Measurements from ENCODE around the gene SIGLECL1.
A peak's percentile ranks its signal among the peaks of the same experiment; 100 is the strongest.

Gene SIGLECL1

GRCh38 chr19:51296336-51297093 is 45.6 kb downstream of the SIGLECL1 start:
- DNase-seq = peak; percentile 19

GRCh38 chr19:51297406-51297805 is 46.5 kb downstream of the SIGLECL1 start:
- no peak for DNase-seq

- DNase-seq = no peak
These were observed 50.4 kb downstream of the SIGLECL1 start for GRCh38 chr19:51301266-51301665.

DNA sequence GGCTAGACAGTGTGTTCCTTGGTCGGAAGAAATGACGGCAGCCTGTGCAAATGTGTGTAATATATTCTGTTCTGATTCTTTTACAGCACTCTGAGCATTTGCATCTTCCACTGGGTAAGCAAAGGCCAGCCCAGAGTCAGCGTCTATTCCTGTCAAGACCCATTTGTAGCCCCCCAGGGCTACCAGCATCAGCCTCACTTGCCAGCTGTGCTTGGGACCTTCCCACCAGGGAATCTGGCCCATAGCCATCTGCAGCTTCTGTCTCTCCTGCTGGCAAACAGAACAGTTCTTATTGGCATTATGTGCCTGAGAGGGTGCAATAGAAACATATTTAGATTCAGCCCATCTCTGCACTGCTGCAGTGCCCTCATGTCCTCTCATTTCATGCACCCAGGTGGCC is 54.6 kb downstream of the SIGLECL1 start:
- no peak for DNase-seq

GRCh38 chr19:51311351-51312257 is 60.7 kb downstream of the SIGLECL1 start, which contains the start of gene IGLON5:
Gene IGLON5, plus strand, starts transcription at chr19:51311644. Its CDS starts 204 bp downstream, at chr19:51311848.
- DNase-seq = no peak

GRCh38 chr19:51316688-51317087 is 65.8 kb downstream of the SIGLECL1 start:
- no peak for DNase-seq

DNA sequence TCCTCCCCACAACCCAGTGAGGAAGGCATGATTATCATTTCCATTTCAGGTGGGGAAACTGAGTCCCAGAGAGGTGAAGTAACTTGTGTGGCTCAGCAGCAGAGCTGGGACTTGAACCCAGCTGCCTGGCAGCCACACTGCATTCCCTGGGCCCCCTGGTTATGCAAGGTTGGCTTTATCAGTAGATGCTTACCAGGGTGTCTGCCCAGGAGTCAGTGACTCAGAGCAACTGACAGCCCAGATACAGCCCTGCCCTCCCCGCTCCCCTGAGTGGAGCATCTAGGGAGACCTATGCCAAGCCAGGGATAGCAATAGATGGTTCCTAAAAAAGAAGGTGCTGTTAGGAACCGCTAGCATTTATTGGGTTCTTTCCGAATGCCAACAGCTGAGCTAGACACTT is 66.5 kb downstream of the SIGLECL1 start:
- no peak for DNase-seq

GRCh38 chr19:51317968-51318367 is 67.1 kb downstream of the SIGLECL1 start:
- no peak for DNase-seq
